Hematopoietic multipotent progenitor cell treated with erythropoietin and hydrocortisone succinate and interleukin-3 and kit ligand, for 17 days (in vitro differentiated cells): ENCODE measurements around the gene SCRN1.
A peak's percentile ranks its signal among the peaks of the same experiment; 100 is the strongest.

Experiments used
- DNase-seq: peaks from one replicate; pipeline ENCODE4 v3.0.0-alpha.2; 2015; ENCODE audit warnings: low spot score

Gene SCRN1

GRCh38 chr7:29989257-29989995, at the start of gene SCRN1:
Gene SCRN1, minus strand, starts transcription at chr7:29989801. Its CDS starts 20,734 bp downstream, at chr7:29969067.
- no peak for DNase-seq

GRCh38 chr7:30038196-30038980, 48.8 kb upstream of the SCRN1 start:
- DNase-seq = no peak

- DNase-seq = no peak
These were observed 46.6 kb upstream of the SCRN1 start for GRCh38 chr7:30036220-30036619.

- DNase-seq = no peak
These were observed 44.9 kb upstream of the SCRN1 start for GRCh38 chr7:30034501-30034900.

- DNase-seq = no peak
These were observed 42.9 kb upstream of the SCRN1 start for GRCh38 chr7:30032310-30033125.

- peak; percentile 22 for DNase-seq
These were observed 40.1 kb upstream of the SCRN1 start for GRCh38 chr7:30029696-30030095.

- peak; percentile 37 for DNase-seq
These were observed 39.4 kb upstream of the SCRN1 start for GRCh38 chr7:30028749-30029635.

- peak; percentile 91 for DNase-seq
These were observed 38.7 kb upstream of the SCRN1 start, which contains the start of gene PLEKHA8 for GRCh38 chr7:30028216-30028748. Gene PLEKHA8, plus strand, starts transcription at chr7:30028412. Its CDS starts 351 bp downstream, at chr7:30028763.

GRCh38 chr7:30027740-30028215, 38.2 kb upstream of the SCRN1 start:
- DNase-seq = no peak

GRCh38 chr7:30027065-30027456, 37.5 kb upstream of the SCRN1 start:
- DNase-seq = peak; percentile 64

- DNase-seq = peak; percentile 97
These were observed 36.8 kb upstream of the SCRN1 start, which contains the start of gene FKBP14 for GRCh38 chr7:30026229-30027064. Gene FKBP14, minus strand, starts transcription at chr7:30026702. Its CDS starts 194 bp downstream, at chr7:30026508.

GRCh38 chr7:30023524-30023923, 33.9 kb upstream of the SCRN1 start:
- no peak for DNase-seq

GRCh38 chr7:30022991-30023390, 33.4 kb upstream of the SCRN1 start:
- no peak for DNase-seq

GRCh38 chr7:30020535-30020934, 30.9 kb upstream of the SCRN1 start:
- no peak for DNase-seq

GRCh38 chr7:30019960-30020359, 30.4 kb upstream of the SCRN1 start:
- no peak for DNase-seq

GRCh38 chr7:30019387-30019786, 29.8 kb upstream of the SCRN1 start:
- no peak for DNase-seq

- no peak for DNase-seq
These were observed 28.9 kb upstream of the SCRN1 start for GRCh38 chr7:30018451-30018850.

GRCh38 chr7:30012757-30013156, 23.2 kb upstream of the SCRN1 start:
- DNase-seq = no peak

GRCh38 chr7:30010021-30010420, 20.4 kb upstream of the SCRN1 start:
- DNase-seq = no peak

GRCh38 chr7:30005464-30005863, 15.9 kb upstream of the SCRN1 start:
- DNase-seq = no peak
